ENCODE measurements around the gene TOGARAM1.

TOGARAM1 gene

DNA sequence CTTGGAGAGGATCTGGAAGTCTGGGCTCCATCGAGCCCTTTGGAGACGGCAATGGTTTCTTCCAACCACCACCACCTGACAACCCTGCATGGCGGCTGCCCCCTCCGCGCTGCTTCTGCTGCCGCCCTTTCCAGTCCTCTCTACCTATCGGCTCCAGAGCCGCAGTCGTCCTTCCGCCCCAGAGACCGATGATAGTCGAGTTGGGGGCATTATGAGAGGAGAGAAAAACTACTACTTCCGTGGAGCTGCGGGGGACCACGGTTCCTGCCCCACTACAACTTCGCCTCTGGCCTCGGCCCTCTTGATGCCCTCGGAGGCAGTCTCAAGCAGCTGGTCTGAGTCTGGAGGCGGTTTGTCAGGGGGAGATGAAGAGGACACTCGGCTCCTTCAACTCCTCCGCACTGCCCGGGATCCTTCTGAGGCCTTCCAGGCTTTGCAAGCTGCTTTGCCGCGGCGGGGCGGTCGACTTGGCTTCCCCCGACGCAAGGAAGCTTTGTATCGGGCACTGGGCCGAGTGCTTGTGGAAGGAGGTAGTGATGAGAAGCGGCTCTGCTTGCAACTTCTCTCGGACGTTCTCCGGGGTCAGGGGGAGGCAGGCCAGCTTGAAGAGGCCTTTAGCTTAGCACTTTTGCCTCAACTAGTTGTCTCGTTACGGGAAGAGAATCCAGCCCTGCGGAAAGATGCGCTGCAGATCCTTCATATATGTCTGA lies 499 bp downstream of the TOGARAM1 start (continued):
- TF ChIP-seq PBX3 (CRISPR knock-in tag; IDR thresholded peaks at IDR 0.05), result no peak
- TF ChIP-seq BCL11B (tag by site-specific recombination; IDR thresholded peaks at IDR 0.05; ENCODE audit: low read depth), result no peak
- TF ChIP-seq ZNF501 (tag by site-specific recombination; IDR thresholded peaks at IDR 0.05), result no peak
- TF ChIP-seq ZNF169 (tag by site-specific recombination; IDR thresholded peaks at IDR 0.05), result no peak
- no peak for TF ChIP-seq GLIS1 (tag by site-specific recombination; IDR thresholded peaks at IDR 0.05)
- TF ChIP-seq ZNF658 (tag by site-specific recombination; IDR thresholded peaks at IDR 0.05), result no peak
- no peak; the same call in 1 of the 2 replicates for TF ChIP-seq ZNF391 (tag by site-specific recombination; IDR thresholded peaks at IDR 0.05; ENCODE audit: borderline replicate concordance, low read depth)
- no peak for TF ChIP-seq ZNF560 (tag by site-specific recombination; IDR thresholded peaks at IDR 0.05; ENCODE audit: borderline replicate concordance)
- TF ChIP-seq ZNF394 (tag by site-specific recombination; IDR thresholded peaks at IDR 0.05; ENCODE audit: borderline replicate concordance), result no peak
- no peak for TF ChIP-seq ZNF140 (tag by site-specific recombination; IDR thresholded peaks at IDR 0.05)
- TF ChIP-seq ZFHX2 (tag by site-specific recombination; conservative IDR thresholded peaks at IDR 0.05), result 0 out of 2 replicates have a peak, but pooled peaks have one; percentile 21
- TF ChIP-seq, protein P1, sequence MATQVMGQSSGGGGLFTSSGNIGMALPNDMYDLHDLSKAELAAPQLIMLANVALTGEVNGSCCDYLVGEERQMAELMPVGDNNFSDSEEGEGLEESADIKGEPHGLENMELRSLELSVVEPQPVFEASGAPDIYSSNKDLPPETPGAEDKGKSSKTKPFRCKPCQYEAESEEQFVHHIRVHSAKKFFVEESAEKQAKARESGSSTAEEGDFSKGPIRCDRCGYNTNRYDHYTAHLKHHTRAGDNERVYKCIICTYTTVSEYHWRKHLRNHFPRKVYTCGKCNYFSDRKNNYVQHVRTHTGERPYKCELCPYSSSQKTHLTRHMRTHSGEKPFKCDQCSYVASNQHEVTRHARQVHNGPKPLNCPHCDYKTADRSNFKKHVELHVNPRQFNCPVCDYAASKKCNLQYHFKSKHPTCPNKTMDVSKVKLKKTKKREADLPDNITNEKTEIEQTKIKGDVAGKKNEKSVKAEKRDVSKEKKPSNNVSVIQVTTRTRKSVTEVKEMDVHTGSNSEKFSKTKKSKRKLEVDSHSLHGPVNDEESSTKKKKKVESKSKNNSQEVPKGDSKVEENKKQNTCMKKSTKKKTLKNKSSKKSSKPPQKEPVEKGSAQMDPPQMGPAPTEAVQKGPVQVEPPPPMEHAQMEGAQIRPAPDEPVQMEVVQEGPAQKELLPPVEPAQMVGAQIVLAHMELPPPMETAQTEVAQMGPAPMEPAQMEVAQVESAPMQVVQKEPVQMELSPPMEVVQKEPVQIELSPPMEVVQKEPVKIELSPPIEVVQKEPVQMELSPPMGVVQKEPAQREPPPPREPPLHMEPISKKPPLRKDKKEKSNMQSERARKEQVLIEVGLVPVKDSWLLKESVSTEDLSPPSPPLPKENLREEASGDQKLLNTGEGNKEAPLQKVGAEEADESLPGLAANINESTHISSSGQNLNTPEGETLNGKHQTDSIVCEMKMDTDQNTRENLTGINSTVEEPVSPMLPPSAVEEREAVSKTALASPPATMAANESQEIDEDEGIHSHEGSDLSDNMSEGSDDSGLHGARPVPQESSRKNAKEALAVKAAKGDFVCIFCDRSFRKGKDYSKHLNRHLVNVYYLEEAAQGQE (tag by site-specific recombination; IDR thresholded peaks at IDR 0.05), result 0 out of 2 replicates have a peak, but pooled peaks have one; percentile 26
- TF ChIP-seq, protein P2, sequence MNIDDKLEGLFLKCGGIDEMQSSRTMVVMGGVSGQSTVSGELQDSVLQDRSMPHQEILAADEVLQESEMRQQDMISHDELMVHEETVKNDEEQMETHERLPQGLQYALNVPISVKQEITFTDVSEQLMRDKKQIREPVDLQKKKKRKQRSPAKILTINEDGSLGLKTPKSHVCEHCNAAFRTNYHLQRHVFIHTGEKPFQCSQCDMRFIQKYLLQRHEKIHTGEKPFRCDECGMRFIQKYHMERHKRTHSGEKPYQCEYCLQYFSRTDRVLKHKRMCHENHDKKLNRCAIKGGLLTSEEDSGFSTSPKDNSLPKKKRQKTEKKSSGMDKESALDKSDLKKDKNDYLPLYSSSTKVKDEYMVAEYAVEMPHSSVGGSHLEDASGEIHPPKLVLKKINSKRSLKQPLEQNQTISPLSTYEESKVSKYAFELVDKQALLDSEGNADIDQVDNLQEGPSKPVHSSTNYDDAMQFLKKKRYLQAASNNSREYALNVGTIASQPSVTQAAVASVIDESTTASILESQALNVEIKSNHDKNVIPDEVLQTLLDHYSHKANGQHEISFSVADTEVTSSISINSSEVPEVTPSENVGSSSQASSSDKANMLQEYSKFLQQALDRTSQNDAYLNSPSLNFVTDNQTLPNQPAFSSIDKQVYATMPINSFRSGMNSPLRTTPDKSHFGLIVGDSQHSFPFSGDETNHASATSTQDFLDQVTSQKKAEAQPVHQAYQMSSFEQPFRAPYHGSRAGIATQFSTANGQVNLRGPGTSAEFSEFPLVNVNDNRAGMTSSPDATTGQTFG (tag by site-specific recombination; IDR thresholded peaks at IDR 0.05; ENCODE audit: borderline replicate concordance), result no peak
- TF ChIP-seq ZBTB17 (tag by site-specific recombination; IDR thresholded peaks at IDR 0.05), result peak; percentile 90
- no peak for TF ChIP-seq ZNF350 (tag by site-specific recombination; IDR thresholded peaks at IDR 0.05)
- 0 out of 2 replicates have a peak, but pooled peaks have one; percentile 5 for TF ChIP-seq ZNF600 (tag by site-specific recombination; IDR thresholded peaks at IDR 0.05)
- TF ChIP-seq ZBTB7A (tag by site-specific recombination; IDR thresholded peaks at IDR 0.05; ENCODE audit: low read depth), result no peak
- 0 out of 2 replicates have a peak, but pooled peaks have one; percentile 35 for TF ChIP-seq ZBTB20 (tag by site-specific recombination; IDR thresholded peaks at IDR 0.05)
- no peak for TF ChIP-seq ZNF692 (tag by site-specific recombination; IDR thresholded peaks at IDR 0.05)
- no peak for TF ChIP-seq ZNF792 (tag by site-specific recombination; IDR thresholded peaks at IDR 0.05)
- no peak for TF ChIP-seq ZNF248 (tag by site-specific recombination; IDR thresholded peaks at IDR 0.05)
- TF ChIP-seq KLF9 (tag by site-specific recombination; IDR thresholded peaks at IDR 0.05; ENCODE audit: low read depth), result 0 out of 2 replicates have a peak, but pooled peaks have one; percentile 6
- TF ChIP-seq RBAK (tag by site-specific recombination; IDR thresholded peaks at IDR 0.05), result no peak
- TF ChIP-seq, protein P3, sequence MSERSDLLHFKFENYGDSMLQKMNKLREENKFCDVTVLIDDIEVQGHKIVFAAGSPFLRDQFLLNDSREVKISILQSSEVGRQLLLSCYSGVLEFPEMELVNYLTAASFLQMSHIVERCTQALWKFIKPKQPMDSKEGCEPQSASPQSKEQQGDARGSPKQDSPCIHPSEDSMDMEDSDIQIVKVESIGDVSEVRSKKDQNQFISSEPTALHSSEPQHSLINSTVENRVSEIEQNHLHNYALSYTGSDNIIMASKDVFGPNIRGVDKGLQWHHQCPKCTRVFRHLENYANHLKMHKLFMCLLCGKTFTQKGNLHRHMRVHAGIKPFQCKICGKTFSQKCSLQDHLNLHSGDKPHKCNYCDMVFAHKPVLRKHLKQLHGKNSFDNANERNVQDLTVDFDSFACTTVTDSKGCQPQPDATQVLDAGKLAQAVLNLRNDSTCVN (tag by site-specific recombination; optimal IDR thresholded peaks at IDR 0.05), result no peak
- TF ChIP-seq ZNF544 (tag by site-specific recombination; IDR thresholded peaks at IDR 0.05), result no peak
- TF ChIP-seq ZBTB21 (tag by site-specific recombination; IDR thresholded peaks at IDR 0.05), result no peak
- TF ChIP-seq ZSCAN30 (tag by site-specific recombination; IDR thresholded peaks at IDR 0.05), result no peak
- TF ChIP-seq SALL2 (tag by site-specific recombination; IDR thresholded peaks at IDR 0.05; ENCODE audit: borderline replicate concordance), result no peak
- TF ChIP-seq, protein P4, sequence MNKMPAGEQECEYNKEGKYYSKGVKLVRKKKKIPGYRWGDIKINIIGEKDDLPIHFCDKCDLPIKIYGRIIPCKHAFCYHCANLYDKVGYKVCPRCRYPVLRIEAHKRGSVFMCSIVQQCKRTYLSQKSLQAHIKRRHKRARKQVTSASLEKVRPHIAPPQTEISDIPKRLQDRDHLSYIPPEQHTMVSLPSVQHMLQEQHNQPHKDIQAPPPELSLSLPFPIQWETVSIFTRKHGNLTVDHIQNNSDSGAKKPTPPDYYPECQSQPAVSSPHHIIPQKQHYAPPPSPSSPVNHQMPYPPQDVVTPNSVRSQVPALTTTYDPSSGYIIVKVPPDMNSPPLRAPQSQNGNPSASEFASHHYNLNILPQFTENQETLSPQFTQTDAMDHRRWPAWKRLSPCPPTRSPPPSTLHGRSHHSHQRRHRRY (tag by site-specific recombination; IDR thresholded peaks at IDR 0.05), result no peak
